Hematopoietic multipotent progenitor cell (in vitro differentiated cells): ENCODE results near the gene ANGEL2. TPM values are rescaled to one million over a fixed set of nuclear protein-coding genes. Genes with fewer than 3 reads are reported as not detected.
"Not testable (repeated sequence)": the region's sequence is repeated elsewhere in the genome, so short reads cannot be mapped to it uniquely, and the experiment has no call there.

Experiments used
- DNase-seq, 3 donors: peaks; one replicate each; pipeline ENCODE4 v3.0.0-alpha.2; 2011 to 2015; ENCODE audit warnings: low read depth in 2 of 3, low spot score in 2 of 3
- total RNA-seq: library from RNA; depleted of rRNA; stranded (reverse); fragments of >200 nt; gene quantifications from one replicate; pipeline ENCODE4 v1.2.3, GENCODE V29; 2012

Gene ANGEL2
- total RNA-seq, 1 donor, result 39.9 TPM

DNA sequence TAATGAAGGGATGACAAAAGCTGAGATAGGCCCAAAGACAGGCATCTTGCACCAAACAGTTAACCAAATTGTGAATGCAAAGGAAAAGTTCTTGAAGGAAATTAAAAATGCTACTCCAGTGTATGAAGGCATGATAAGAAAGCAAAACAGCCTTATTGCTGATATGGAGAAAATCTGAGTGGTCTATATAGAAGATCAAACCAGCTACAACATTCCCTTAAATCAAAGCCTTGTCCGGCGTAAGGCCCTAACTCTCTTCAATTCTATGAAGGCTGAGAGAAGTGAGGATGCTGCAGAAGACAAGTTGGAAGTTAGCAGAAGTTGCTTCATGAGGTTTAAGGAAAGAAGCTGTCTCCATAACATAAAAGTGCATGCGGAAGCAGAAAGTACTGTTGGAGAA lies 4.3 kb upstream of the ANGEL2 start:
- no peak for DNase-seq

DNA sequence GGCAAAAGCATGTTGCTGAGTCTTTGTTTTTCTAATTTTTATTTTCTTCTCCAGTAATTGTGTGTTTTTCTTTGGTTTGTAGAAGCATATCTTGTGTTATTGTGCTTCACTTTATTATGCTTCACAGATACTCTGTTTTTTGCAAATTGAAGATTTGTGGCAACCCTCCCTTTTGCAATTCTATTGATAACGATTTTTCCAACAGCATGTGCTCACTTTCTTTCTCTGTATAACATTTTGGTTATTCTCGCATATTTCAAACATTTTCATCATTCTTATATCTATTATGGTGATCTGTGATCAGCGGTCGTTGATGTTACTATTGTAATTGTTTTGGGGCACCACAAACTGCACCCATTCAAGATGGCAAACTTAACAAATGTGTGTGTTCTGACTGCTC lies 3.8 kb upstream of the ANGEL2 start:
- DNase-seq, result no peak

- no peak for DNase-seq
Observed at GRCh38 chr1:213017447-213018273, 2.0 kb upstream of the ANGEL2 start.

- peak in 1 of 3 donors; percentile 5 for DNase-seq
Observed at GRCh38 chr1:213014642-213015041, 1.0 kb downstream of the ANGEL2 start.

DNA sequence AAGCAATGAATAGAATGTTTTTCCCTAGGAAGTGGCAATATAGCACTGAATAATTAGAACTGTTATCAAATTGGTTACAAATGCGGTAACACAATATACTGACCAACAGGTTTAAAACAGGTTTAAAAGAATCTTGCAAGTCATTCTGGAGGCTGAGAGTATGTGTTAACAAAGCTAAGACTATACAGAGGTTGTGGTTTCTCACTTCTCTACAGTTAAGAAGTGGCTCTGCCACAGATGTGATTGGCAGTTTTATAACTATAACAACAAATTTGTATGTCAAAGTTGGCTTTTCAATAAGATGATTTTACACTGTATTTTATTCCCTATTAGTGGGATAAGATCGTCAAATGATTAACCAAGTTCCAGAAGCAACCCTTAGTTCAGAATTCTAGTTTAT lies 7.1 kb downstream of the ANGEL2 start:
- DNase-seq, result peak in 1 of 3 donors; percentile 26

DNA sequence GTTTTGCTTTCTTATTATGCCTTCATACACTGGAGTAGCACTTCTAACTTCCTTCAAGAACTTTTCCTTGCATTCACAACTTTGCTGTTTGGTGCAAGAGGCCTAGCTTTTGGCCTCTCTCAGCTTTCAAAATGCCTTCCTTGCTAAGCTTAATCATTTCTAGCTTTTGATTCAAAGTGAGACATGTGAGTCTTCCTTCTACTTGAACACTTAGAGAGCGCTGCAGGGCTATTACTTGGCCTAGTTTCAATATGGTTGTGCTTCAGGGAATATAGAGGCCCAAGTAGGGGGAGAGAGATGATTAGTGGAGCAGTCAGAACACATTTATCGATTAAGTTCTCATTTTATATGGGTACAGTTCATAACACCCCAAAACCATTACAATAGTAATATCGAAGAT lies 12.4 kb downstream of the ANGEL2 start:
- no peak for DNase-seq

- no peak for DNase-seq
Observed at GRCh38 chr1:212994926-212995325, 20.7 kb downstream of the ANGEL2 start.

- not testable (repeated sequence) for DNase-seq
Observed at GRCh38 chr1:212993960-212994359, 21.7 kb downstream of the ANGEL2 start.

DNA sequence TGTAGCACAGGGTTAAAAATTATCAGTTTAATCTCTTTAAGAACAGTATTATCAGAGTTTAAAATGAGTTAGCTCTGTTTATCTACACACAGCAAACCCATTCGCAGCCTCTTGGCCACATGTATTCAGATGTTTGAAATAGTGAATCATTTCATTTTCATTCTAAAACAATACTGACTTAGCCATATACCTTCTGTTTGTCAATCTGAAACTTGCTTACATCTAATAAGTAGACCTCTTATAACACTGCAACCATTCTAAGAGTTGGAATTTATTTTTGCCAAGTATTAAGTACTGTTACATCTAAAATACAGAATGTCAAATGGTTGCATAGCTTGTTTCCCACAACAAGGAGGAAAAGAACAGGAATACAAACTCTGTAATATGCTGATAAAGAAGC lies 25.4 kb downstream of the ANGEL2 start:
- no peak for DNase-seq

GRCh38 chr1:212987702-212988322 lies 27.9 kb downstream of the ANGEL2 start:
- no peak for DNase-seq

DNA sequence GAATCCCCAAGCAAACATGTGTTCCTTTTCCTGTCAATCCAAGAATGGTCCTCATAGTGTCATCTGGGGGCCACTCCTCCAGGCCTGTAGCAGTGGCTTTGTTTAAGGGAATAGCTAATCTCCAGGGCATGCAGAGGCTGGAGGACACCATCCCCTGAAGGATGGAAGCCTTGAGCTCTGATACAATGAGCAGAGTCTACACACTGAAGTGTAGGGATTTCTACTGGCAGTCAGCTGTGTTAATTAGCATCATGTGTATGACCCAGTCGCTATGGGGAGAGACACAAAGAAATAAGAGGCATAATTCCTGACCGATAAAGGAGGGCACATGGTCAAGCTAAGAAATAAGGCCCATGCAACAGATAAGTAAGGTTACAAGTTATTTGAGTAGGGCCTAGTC lies 29.1 kb downstream of the ANGEL2 start:
- no peak for DNase-seq

DNA sequence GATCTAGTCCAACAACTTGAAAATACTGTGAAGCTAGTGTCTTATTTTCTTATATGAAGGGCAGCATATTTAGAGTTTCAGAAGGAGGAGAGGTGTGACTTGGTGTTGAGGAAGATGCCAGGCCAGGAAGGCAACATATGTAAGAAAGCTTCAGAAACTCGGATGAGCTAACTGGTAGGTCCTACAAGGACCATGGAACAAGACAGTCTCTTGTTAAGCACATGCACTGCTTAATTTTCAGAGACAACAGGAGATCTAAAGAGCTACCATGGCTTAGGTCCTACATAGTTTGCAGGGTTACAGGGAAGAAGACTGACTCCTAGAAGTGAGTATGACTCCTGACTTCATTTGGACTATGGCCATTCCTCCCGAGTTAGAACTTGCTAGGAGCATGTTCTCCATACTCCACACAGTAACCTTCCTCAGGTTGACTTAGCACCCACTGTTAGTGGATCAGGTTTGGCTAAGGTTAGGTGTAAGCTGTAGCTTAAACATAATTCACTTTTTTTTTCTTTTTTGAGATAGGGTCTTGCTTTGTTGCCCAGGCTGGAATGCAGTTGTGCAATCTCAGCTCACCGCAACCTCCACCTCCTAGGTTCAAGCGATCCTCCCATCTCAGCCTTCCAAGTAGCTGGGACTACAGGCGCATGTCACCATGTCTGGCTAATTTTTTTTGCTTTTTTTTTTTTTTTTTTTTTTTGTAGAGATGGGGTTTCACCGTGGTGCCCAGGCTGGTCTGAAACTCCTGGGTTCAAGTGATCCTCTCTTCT lies 31.0 kb downstream of the ANGEL2 start:
- DNase-seq, result no peak

- no peak for DNase-seq
Observed at GRCh38 chr1:212983482-212983881, 32.2 kb downstream of the ANGEL2 start.

DNA sequence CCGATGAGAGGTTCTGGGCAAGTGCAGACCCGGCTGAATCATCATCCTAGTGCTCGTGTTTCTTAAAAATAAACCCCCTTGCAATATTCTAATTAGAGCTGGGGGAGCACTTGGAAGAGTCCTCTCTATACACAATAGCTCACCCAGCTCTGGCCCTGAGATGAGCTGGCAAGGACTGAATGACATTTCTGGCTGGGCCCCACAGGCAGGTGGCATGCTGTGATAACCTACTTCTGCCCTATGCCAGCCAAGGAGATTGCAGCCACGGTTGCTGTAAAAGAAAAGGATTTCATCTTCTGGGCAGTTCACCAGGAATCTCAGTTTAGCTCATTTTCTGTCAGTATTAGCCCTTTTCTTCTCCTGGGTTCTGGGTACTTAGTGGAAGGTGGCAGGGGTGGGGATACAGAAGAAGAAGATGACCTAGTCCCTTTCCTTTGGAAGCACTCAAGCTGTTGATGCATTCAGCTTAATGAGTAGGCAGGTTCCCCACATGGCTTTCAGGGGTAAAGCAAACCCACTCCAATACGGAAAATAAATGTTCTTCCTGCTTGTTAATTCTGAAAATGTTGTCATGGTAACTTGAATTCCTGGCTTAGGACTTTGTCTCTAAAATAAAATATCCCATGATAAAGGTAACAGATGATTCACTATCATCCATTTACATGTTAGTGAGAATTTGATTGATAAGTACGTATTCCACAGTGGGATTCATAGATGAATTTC lies 33.1 kb downstream of the ANGEL2 start:
- DNase-seq, result no peak

- DNase-seq, result no peak
Observed at GRCh38 chr1:212981571-212982328, 33.9 kb downstream of the ANGEL2 start.

GRCh38 chr1:212981025-212981495 lies 34.6 kb downstream of the ANGEL2 start:
- DNase-seq, result no peak

- no peak for DNase-seq
Observed at GRCh38 chr1:212980123-212980785, 35.4 kb downstream of the ANGEL2 start.

DNA sequence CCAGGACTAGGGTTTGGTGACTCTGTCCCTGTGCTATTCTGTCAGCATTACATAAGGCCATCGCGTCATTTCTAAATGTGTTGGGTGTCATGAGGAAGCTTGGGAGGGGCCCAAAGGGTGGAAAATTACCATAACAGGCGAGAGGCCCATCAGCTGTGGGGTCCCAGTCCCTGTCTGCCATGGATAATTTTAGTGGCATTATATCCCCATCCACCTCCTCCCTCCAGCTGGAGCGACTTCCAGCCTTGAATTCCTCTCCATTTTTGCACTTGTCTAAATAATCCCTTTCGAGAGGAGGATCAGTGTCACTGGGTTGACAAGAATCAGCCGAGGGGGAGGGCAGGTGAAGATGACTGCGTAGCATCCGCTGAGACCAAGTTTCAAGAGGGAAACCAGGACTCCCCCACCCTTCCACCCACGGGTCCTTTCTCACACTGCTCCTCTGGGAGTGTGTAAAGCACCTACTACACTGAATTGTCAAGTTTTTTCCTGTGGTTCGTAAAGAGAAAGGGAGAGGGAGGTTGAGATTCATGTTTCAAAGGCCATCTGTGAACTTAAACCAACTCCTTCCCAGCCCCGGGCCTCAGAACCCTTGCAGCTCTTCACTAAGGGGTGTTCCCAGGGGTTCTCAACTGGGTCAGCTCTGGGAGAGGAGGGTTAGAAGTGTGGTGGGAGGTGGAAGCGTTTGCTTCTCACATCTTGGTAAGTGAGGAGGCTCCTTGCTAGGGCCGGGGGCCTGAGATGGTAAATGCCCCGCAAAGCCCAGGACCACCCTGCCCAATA lies 36.1 kb downstream of the ANGEL2 start:
- no peak for DNase-seq
